NCI-H2196 (cell line): Measurements from ENCODE around the gene RAB4B.
"Not testable (repeated sequence)": the region's sequence is repeated elsewhere in the genome, so short reads cannot be mapped to it uniquely, and the experiment has no call there.

Experiments
- DNase-seq: peaks from one replicate; lab custom pipeline; 2025; ENCODE audit not compliant: unreplicated experiment; lab: John Stamatoyannopoulos, UW

The RAB4B gene

DNA sequence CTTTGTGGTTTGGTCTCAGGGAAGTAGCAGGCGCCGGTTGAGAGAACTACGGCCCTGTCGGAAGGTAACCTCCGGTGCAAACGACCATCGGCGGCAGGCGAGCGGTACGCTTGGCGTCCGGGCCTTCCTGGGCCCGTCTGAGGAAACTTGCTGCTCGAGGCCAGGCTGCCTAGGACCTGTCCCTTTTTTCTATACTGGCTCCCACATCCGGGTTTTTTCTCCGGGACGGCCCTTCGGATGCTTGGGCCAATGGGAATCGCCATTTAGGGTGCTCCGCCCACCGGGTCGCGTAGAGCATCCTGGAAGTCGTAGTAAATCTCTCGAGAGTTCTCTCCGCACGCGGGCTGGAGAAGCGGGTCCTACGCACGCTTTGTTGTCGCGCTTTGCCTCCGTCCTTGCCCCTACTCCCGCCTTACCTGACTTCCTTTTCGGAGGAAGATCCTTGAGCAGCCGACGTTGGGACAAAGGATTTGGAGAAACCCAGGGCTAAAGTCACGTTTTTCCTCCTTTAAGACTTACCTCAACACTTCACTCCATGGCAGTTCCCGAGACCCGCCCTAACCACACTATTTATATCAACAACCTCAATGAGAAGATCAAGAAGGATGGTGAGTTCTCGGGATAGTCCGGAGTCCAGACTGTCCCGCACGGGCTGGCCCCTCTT lies 27.0 kb upstream of the RAB4B start, which contains the start of gene SNRPA:
SNRPA (plus strand) TSS at position 330 of the 664 bp plus-strand sequence; CDS start at position 536, 206 bp downstream.
- peak; percentile 98 for DNase-seq

DNA sequence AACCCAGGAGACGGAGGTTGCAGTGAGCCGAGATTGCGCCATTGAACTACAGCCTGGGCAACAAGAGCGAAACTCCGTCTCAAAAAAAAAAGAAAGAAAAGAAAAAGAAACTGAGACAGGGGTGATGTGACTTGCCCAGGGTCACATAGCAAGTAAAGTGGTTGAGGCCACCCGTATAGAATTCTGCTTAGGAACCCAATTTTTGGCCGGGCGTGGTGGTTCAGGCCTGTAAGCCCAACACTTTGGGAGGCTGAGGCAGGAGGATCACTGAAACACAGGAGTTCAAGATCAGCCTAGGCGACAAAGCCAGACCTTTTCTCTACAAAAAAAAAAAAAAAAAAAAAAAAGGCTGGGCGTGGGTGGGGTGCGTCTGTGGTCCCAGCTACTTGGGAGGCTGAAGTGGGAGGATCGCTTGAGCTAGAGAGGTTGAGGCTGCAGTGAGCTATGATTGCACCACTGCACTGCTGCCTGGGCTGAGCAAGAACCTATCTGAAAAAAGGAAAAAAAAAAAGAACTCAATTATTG lies 25.7 kb upstream of the RAB4B start:
- no peak for DNase-seq

DNA sequence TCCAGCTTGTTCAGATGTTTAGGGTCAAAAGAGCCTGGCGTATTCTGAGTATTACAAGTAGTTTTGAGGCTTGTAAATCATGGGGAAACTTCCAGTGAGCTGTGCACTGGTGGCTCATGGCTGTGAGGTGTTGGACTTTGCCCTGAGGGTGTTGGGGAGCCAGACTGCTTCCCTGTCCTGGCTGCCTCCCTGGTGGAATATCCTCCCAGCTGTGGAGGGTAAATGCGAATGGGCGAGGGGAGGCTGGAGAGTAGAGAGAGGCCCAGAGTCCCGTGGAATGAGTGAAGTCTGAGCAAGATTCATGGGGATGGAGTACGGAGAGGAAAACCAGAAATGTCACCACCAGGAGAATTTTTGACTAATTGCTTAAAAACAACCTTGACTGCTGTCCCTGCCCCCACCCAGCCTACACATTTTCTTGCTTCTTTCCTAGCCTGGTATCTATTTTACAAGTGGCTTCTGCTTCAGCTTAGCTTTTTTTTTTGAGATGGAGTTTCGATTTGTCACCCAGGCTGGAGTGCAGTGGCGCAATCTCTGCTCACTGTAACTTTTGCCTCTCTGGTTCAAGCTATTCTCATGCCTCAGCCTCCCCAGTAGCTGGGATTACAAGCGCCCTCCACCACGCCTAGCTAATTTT lies 23.3 kb upstream of the RAB4B start:
- DNase-seq, result no peak

- DNase-seq, result no peak
Observed at GRCh38 chr19:40755248-40755624, 22.8 kb upstream of the RAB4B start.

- no peak for DNase-seq
Observed at GRCh38 chr19:40755791-40756190, 22.3 kb upstream of the RAB4B start.

GRCh38 chr19:40756502-40757110 lies 21.4 kb upstream of the RAB4B start:
- no peak for DNase-seq

- DNase-seq, result no peak
Observed at GRCh38 chr19:40758491-40758890, 19.6 kb upstream of the RAB4B start.

DNA sequence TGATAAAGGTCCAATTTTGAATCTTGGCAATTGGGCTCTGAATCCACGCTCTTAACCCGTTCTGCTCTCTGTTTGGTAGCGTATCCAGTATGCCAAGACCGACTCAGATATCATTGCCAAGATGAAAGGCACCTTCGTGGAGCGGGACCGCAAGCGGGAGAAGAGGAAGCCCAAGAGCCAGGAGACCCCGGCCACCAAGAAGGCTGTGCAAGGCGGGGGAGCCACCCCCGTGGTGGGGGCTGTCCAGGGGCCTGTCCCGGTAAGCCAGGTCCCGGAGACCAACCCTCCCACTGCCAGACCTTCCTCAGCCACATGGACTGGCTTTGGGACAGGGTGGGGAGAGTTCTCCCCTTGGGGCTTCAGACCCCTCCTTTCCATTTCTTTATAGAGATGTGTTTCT lies 18.7 kb upstream of the RAB4B start:
- no peak for DNase-seq

DNA sequence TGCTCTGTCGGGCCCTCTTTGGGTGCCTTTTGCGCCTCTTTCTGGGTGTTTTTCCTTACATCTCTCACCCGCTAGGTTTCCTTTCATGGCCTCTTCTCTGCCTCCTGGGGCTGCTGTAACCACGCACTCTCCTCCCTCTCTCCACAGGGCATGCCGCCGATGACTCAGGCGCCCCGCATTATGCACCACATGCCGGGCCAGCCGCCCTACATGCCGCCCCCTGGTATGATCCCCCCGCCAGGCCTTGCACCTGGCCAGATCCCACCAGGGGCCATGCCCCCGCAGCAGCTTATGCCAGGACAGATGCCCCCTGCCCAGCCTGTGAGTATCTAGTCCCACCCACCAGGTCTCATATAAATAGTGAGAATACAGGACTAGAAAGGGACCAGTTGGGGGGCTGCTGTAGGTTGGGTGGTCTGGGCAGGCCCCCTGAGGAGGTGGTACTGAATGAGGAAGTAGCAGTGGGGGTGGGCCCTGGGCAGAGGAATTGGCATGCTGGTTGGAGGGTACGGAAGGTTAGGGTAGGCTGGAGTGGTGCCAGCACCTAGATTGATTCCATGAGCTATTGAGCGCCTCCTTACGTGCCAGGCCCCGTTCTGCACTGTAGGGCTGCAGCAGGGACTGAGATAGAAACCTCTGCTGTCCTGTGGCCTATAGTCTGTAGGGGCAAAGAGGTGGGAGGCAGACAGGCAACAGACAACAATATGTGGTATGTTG lies 15.1 kb upstream of the RAB4B start:
- DNase-seq, result no peak

DNA sequence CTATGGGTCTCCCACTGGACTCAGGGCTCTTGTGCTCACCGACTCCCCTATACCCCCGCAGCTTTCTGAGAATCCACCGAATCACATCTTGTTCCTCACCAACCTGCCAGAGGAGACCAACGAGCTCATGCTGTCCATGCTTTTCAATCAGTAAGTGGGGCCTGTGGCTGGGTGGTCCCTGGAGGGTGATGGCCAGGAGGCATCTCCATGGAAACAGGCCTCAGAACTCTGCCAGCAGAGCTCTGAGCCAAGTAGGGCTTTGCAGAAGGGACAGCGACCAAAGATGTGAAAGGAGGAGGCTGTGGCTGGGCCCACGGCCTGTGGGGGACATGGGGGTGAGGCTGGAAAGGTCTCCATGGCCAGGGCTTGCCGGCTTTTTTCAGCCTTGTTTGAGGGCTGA lies 14.5 kb upstream of the RAB4B start:
- DNase-seq, result no peak

DNA sequence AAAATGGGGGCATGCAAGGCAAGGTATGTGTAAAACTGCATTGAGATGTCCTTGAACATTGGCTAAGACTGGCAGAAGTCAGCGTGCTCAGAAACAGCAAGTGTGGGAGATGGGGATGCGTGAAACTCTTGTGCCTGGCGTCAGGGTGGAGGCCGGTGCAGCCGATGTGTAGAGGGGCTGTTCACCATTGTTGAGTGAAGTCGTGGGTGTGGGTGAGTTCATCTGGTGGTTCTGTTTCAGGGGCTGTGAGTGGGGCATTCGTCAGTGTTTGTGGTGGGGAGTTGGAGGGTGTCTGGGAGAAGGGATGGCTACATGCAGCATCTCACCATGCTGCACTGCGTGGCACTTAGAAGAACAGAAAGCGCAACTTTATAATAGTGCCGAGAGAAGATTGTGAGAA lies 14.1 kb upstream of the RAB4B start:
- DNase-seq, result no peak

GRCh38 chr19:40766385-40766784 lies 11.7 kb upstream of the RAB4B start:
- DNase-seq, result not testable (repeated sequence)

DNA sequence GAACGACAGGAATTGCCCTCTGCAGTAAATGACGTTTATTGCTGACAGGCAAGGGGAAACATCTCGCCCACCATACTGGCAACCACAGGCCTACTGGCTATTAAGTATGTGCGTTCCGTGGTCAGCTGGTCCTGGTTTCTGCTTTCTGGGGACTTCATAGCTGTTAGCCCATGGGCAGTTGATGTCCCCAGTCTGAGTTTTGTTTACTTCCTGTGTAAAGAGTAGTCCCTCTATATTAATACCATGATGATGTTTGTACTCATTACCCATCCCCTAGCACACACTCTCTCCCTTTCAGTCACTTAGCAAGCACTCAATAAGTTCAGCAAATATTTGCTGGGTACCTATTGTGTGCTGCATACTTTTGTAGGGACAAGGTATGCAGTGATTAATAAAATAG lies 9.2 kb upstream of the RAB4B start:
- no peak for DNase-seq

GRCh38 chr19:40771101-40771862 lies 6.8 kb upstream of the RAB4B start:
- DNase-seq, result not testable (repeated sequence)

DNA sequence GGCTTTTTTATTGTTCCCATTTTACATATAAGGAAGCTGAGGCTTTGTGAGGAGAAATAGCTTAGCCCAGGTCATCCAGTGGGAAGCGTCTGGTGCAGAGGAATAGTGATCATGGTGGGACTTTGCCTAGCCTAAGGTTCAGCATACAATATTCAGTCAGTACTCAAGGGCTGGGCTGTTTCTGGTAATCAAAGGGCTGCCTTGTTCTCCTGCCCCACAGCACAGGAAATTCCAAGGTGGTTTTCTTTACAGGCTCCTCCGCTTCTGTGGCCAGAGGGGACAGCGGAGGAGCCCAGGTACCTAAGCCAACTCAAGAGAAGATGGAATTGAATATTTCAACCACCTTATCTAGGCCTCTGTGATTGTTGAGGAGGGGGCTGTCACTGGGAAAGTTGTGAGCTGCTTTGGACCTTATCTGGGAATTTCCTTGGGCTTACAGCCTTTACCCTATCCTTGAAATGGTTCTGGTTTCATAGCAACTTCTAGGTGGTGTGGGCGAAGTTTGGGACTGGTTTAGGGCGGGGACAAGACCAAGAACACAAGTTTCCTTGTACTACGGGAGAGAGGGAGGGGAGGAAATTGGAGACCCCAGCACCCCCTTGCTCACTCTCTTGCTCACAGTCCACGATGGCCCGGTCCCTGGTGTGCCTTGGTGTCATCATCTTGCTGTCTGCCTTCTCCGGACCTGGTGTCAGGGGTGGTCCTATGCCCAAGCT lies 3.0 kb upstream of the RAB4B start, which contains the start of gene MIA:
MIA (plus strand) TSS at position 606 of the 716 bp plus-strand sequence; CDS start at position 628, 22 bp downstream.
- no peak for DNase-seq

DNA sequence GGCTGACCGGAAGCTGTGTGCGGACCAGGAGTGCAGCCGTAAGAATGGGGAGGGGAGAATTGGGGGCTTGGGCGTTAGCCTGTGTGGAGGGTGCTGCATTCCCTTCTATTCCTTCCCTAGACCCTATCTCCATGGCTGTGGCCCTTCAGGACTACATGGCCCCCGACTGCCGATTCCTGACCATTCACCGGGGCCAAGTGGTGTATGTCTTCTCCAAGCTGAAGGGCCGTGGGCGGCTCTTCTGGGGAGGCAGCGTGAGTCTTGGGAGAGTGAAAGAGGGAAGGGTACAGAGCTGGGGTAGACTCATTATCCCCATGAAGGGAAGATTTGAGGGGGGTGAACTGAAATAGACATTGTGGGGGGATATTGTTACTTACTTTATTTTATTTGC lies 2.4 kb upstream of the RAB4B start:
- DNase-seq, result no peak

DNA sequence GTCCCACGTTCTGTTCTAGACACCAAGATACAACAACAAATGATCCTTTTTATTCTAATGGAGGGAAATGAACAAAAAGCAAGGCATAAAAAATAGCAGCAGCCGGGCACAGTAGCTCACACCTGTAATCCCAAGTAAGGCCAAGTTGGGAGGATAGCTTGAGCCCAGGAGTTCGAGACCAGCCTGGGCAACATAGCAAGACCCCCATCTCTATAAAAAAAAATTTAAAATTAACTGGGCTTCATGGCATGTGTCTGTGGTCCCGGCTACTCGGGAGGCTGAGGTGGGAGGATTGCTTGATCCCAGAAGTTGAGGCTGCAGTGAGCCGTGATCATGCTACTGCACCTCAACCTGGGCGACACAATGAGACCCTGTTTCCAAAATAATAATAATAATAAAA lies 1.7 kb upstream of the RAB4B start:
- DNase-seq, result no peak

DNA sequence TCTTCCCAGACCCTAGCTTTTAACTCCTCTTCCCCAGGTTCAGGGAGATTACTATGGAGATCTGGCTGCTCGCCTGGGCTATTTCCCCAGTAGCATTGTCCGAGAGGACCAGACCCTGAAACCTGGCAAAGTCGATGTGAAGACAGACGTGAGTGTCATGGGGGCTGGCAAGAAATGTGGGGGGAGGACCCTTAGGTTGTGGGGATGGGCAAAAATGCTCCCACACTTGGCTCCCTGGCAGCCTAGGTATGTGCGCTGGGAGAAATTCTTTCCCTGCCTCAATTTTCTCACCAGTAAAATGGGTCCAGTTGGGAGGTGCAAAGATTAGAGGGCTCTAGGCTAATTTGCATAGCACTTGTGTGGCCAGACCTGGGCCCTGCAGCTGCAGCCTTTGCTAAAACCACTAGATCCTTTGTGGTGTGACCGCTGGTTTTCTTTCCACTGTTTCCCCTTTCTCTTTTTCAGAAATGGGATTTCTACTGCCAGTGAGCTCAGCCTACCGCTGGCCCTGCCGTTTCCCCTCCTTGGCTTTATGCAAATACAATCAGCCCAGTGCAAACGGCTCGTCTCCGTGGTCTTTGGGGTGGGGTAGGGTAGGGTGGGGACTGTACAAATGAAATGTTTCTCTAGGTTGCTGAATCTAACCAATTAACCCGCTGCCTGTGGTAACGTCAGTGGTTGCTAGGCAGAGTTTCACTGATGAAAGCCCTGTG lies 959 bp upstream of the RAB4B start:
- DNase-seq, result peak; percentile 93

GRCh38 chr19:40777645-40777936 lies 456 bp upstream of the RAB4B start:
- DNase-seq, result no peak
